GM10248 (cell line): Measurements from ENCODE around the gene CAPN14.

Experiments used
- CTCF ChIA-PET: fragments of 300-600 bp; sonication (Branson Sonifier 250); formaldehyde crosslinking; extraction: SDS; loops from one replicate; lab custom pipeline; 2021; ENCODE audit warnings: antibody characterized with exemption; lab: Yijun Ruan, JAX
- POLR2A ChIA-PET: fragments of 350-650 bp; sonication (Branson Sonifier 250); formaldehyde crosslinking; extraction: SDS; loops from one replicate; lab custom pipeline; 2020; ENCODE audit warnings: antibody characterized with exemption; lab: Yijun Ruan, JAX
- DNase-seq: peaks from one replicate; pipeline ENCODE4 v3.0.0; 2012; ENCODE audit errors: extremely low spot score
- TF ChIP-seq, protein P1 (sequence below): IDR thresholded peaks from 2 replicates; pipeline ENCODE4 v1.5.1; 2012; ENCODE audit warnings: mild to moderate bottlenecking, low read depth; ENCODE audit errors: extremely low read depth, missing control alignments, control extremely low read depth

The CAPN14 gene

DNA sequence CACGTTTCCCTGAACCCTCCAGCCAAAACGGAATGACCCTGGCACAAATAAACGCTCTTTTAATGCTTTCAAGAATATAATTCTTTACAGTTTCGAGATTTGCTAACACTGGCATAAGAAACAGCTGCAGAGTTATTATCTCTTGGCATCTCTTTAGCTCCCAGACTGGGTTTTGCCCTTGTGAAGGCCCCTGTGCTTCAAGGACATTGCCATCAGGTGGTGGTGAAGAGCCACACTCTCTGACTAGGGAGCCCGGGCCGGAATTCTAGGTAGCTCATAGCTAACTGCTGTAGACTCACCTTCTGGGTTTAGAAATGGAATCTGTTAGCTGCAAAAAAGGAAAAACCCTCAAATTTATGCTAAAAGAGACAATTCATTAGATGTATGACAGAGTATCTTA, 65.8 kb downstream of the CAPN14 start:
- TF ChIP-seq, protein P1, sequence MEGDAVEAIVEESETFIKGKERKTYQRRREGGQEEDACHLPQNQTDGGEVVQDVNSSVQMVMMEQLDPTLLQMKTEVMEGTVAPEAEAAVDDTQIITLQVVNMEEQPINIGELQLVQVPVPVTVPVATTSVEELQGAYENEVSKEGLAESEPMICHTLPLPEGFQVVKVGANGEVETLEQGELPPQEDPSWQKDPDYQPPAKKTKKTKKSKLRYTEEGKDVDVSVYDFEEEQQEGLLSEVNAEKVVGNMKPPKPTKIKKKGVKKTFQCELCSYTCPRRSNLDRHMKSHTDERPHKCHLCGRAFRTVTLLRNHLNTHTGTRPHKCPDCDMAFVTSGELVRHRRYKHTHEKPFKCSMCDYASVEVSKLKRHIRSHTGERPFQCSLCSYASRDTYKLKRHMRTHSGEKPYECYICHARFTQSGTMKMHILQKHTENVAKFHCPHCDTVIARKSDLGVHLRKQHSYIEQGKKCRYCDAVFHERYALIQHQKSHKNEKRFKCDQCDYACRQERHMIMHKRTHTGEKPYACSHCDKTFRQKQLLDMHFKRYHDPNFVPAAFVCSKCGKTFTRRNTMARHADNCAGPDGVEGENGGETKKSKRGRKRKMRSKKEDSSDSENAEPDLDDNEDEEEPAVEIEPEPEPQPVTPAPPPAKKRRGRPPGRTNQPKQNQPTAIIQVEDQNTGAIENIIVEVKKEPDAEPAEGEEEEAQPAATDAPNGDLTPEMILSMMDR = no peak
- ChIA-PET CTCF (interaction anchor here (1.6 to 7.7 kb wide), 6 partner anchors 10 to 439 kb away, joined by 5 to 45 read pairs (median 6); no protein-coding TSS in a partner anchor), POLR2A (no interaction called here)
- DNase-seq = no peak

DNA sequence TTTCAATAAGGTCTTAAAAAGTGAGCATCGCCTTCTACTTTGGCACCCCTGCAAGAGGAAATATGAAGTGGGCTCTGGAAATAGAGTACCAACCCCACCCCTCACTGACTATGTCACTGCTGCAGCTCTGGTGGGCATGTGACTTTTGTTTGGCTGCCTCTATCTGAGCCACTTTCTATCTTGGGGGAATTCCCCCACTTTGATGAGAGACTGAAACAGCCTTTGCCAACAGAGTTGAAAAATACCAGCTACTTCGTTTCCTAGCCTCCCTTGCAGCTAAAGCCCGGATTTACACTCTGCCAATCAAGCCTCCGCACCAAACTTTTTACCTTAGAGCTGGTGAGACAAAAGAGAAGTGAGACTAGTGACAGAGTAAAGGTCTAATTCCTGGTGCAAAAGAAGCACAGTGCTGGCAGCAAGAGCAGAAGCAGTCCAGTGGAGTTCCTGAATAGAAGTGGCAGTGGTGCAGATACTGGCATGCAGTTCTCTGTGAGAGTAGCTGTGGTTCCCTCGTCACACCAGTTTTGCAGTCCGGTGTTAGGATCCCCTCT, 67.1 kb downstream of the CAPN14 start:
- no peak for DNase-seq
- TF ChIP-seq, protein P1 = no peak
- ChIA-PET CTCF (interaction anchor here (1.6 to 7.7 kb wide), 4 partner anchors 13 to 438 kb away, joined by 5 to 45 read pairs (median 6); no protein-coding TSS in a partner anchor), POLR2A (no interaction called here)

DNA sequence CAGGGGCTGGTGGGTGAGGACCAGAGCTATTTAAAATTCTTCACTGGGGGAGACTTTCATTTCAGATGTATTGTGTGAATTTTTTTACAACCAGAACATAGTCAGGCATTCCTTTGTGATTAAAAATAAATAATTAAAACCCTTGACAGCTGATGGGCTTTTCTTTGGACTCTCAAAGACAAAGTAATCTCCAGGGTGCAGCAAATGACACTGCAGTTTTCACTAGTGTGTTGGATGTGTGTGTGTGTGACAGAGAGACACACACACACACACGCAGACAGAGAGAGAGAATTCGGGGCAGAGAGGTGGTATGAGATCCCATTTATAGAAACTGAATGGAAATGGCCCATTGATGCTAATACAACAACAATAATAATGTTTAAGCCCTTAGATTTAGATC, 68.8 kb downstream of the CAPN14 start:
- TF ChIP-seq, protein P1 = no peak
- DNase-seq = no peak
- ChIA-PET POLR2A (no interaction called here), CTCF (interaction anchor here (7.7 kb wide), 1 partner anchor 22 kb away, joined by 45 read pairs; no protein-coding TSS in a partner anchor)

DNA sequence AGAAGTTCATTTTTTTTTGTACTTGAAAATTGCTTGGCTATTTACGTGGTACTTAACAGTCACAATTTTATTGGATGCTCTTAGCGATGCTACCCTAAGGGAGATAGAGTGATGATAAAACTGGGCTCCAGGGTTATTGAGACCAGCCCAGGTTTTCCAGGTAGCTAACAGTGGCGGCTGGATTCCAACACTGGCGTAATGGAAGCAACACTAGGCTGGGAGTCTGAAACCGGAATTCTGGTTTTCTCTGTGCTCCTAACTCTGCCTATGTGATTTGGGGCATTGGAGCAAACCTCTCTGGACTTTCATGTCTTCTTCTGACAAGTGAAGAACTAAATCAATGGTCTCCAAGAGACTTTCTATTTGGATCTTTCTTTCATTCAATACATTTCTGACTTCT, 69.7 kb downstream of the CAPN14 start:
- POLR2A ChIA-PET = no interaction called here
- TF ChIP-seq, protein P1 = no peak
- CTCF ChIA-PET = interaction anchor here (7.7 kb wide), 1 partner anchor 22 kb away, joined by 45 read pairs; no protein-coding TSS in a partner anchor
- no peak for DNase-seq

DNA sequence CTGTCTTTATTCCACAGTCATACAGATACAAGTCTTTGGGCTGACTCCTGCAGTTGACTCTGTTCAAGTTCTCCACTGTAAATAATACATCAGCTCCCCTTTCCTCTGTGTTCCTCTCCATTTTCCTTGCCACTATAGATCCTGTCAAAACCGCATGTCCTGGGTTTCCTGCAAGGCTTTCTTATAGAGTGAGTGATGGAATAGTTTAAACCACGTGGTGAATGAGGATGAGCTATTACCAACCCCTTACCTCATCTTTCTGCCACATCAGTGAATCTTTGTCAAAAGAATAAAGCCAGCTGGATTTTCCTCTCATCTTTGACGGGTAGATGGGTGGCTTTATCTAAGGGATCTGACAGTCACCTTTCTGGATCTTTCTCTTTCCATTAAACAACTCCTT, 75.2 kb downstream of the CAPN14 start:
- DNase-seq = no peak
- ChIA-PET POLR2A (no interaction called here), CTCF (interaction anchor here (1.7 kb wide), 1 partner anchor 10 kb away, joined by 8 read pairs; no protein-coding TSS in a partner anchor)
- TF ChIP-seq, protein P1 = no peak

DNA sequence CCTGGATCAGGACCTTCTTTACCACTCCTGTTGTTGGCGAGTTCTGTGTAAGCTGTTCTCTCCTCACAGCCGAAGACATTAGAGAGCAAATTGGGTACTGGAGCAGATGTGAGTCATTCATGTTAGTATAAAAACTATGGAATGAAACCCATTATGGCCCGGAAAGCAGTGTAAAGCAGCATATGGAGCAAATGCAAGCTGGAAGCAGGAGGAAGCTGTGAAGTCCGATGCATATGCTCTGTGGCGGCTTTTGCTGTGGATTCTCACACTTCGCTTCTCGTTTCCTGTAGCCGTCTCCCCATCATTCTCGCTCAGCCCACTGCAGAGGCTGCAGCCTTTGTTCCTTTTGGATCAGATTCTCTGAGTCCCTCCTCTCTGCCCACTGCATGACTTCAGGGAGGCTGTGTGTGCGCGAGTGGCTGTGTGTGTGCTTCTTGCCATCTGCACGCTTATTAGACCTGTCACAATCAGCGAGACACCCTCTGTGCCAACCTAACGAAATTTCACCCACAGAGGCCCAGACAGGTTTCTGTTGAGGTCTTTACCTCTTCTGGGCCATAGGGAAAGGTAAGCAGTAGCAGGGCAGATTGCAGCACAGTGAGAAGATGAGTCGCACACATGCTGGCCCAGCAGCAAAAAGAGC, 75.8 kb downstream of the CAPN14 start:
- DNase-seq = no peak
- POLR2A ChIA-PET = no interaction called here
- CTCF ChIA-PET = interaction anchor here (0.8 to 1.7 kb wide), 4 partner anchors 11 to 46 kb away, joined by 3 to 8 read pairs (median 4); no protein-coding TSS in a partner anchor
- TF ChIP-seq, protein P1 = no peak
